A549 (cell line): Measurements from ENCODE around the gene SLU7. TPM values are rescaled to one million over a fixed set of nuclear protein-coding genes. Genes with fewer than 3 reads are reported as not detected.
"Not testable (repeated sequence)": the region's sequence is repeated elsewhere in the genome, so short reads cannot be mapped to it uniquely, and the experiment has no call there.

Source experiments
- ATAC-seq, 2 experiments: fragments of 200-7000 bp in 1 of 2; fragments of >200 bp in 1 of 2; cut with Nextera tagmentation in 1 of 2; cut with Tn5 transposase in 1 of 2; 3 replicates each; pipeline versions ENCODE4 v1.8.0 to v1.9.1; 2018 to 2020; ENCODE audit warnings: mild to moderate bottlenecking in 1 of 2, moderate library complexity in 1 of 2
- CTCF ChIA-PET: fragments of 300-600 bp; sonication (Branson Sonifier 250); formaldehyde crosslinking; extraction: SDS; loops from one replicate; lab custom pipeline; 2021; ENCODE audit warnings: antibody characterized with exemption, inconsistent platforms; lab: Yijun Ruan, JAX
- POLR2A ChIA-PET: fragments of 350-600 bp; formaldehyde crosslinking; extraction: SDS; loops from one replicate; lab custom pipeline; 2021; ENCODE audit warnings: antibody characterized with exemption, inconsistent platforms; lab: Yijun Ruan, JAX
- DNase-seq, 2 experiments: peaks; one replicate each; pipeline versions ENCODE4 v3.0.0 to v3.0.0-alpha.2; 2011 to 2016; ENCODE audit warnings: low read depth in 1 of 2, low spot score in 1 of 2
- FAIRE-seq: peaks from 2 replicates; lab custom pipeline; 2011; peaks lifted over from hg19 to GRCh38; lab: Jason Lieb, UNC
- H3K27ac ChIP-seq, 2 experiments: fragments of >200 bp; sonication (Bioruptor Twin); formaldehyde crosslinking; 3 replicates each; pipeline ENCODE4 v1.5.1; 2016 to 2017
- H3K4me1 ChIP-seq: fragments of >200 bp; sonication (Bioruptor Twin); formaldehyde crosslinking; 3 replicates; pipeline ENCODE4 v1.6.1; 2016
- H3K4me2 ChIP-seq: fragments of >200 bp; sonication (Bioruptor Twin); formaldehyde crosslinking; 3 replicates; pipeline ENCODE4 v1.6.1; 2016
- H3K4me3 ChIP-seq: fragments of >200 bp; sonication (Bioruptor Twin); formaldehyde crosslinking; 3 replicates; pipeline ENCODE4 v1.5.1; 2016
- H3K9me3 ChIP-seq: fragments of >200 bp; sonication (Bioruptor Twin); formaldehyde crosslinking; 3 replicates; pipeline ENCODE4 v1.6.1; 2016
- CBX2 ChIP-seq: fragments of 200-600 bp; sonication (generic); IDR thresholded peaks from 2 replicates; pipeline ENCODE4 v1.6.1; 2016; ENCODE audit warnings: low read depth, mild to moderate bottlenecking, borderline replicate concordance
- CBX8 ChIP-seq: fragments of 200-600 bp; sonication (generic); IDR thresholded peaks from 2 replicates; pipeline ENCODE4 v1.6.1; 2016
- CHD4 ChIP-seq: fragments of 200-600 bp; sonication (generic); IDR thresholded peaks from 2 replicates; pipeline ENCODE4 v1.6.1; 2016; ENCODE audit warnings: antibody characterized with exemption, mild to moderate bottlenecking, borderline replicate concordance
- EHMT2 ChIP-seq: fragments of 200-600 bp; sonication (generic); IDR thresholded peaks from 2 replicates; pipeline ENCODE4 v1.6.1; 2016; ENCODE audit warnings: antibody characterized with exemption, low read depth, mild to moderate bottlenecking, moderate library complexity
- FOSB ChIP-seq: fragments of 250-450 bp; sonication (Bioruptor Pico); IDR thresholded peaks from 2 replicates; pipeline ENCODE4 v1.5.0; 2020; ENCODE audit warnings: mild to moderate bottlenecking, moderate library complexity
- HDAC2 ChIP-seq: fragments of 200-600 bp; sonication (generic); IDR thresholded peaks from 2 replicates; pipeline ENCODE4 v1.6.1; 2016
- HEYL ChIP-seq: fragments of 250-450 bp; sonication (Bioruptor Pico); IDR thresholded peaks from 2 replicates; pipeline ENCODE4 v1.8.0; 2021; ENCODE audit warnings: mild to moderate bottlenecking, moderate library complexity
- HOXA7 ChIP-seq: fragments of 250-450 bp; sonication (Bioruptor Pico); IDR thresholded peaks from 2 replicates; pipeline ENCODE4 v1.5.0; 2020; ENCODE audit warnings: mild to moderate bottlenecking, moderate library complexity
- JUN ChIP-seq, 2 experiments: fragments of >200 bp; sonication (Bioruptor Twin); formaldehyde crosslinking; IDR thresholded peaks; 2 replicates in 1 of 2; 3 replicates in 1 of 2; pipeline ENCODE4 v1.6.1; 2016 to 2017
- JUNB ChIP-seq: fragments of >200 bp; sonication (Bioruptor Twin); formaldehyde crosslinking; IDR thresholded peaks from 2 replicates; pipeline ENCODE4 v1.6.1; 2016
- MAFK ChIP-seq: fragments of 450-650 bp; IDR thresholded peaks from 2 replicates; pipeline ENCODE4 v1.6.1; 2014; ENCODE audit not compliant: partially characterized antibody
- NPAS2 ChIP-seq: fragments of 250-450 bp; sonication (Bioruptor Pico); IDR thresholded peaks from 2 replicates; pipeline ENCODE4 v1.8.0; 2022; ENCODE audit warnings: mild to moderate bottlenecking, moderate library complexity, borderline replicate concordance
- RAD21 ChIP-seq, 2 experiments: fragments of >200 bp in 1 of 2; sonication (Bioruptor Twin) in 1 of 2; formaldehyde crosslinking in 1 of 2; IDR thresholded peaks in 1 of 2; conservative IDR thresholded peaks in 1 of 2; 2 replicates in 1 of 2; 3 replicates in 1 of 2; pipeline ENCODE4 v1.6.1; 2012 to 2018; ENCODE audit warnings: inconsistent platforms in 1 of 2
- SMC3 ChIP-seq: fragments of >200 bp; sonication (Bioruptor Twin); formaldehyde crosslinking; IDR thresholded peaks from 3 replicates; pipeline ENCODE4 v1.6.1; 2018; ENCODE audit warnings: inconsistent platforms
- TFCP2L1 ChIP-seq: fragments of 250-450 bp; sonication (Bioruptor Pico); IDR thresholded peaks from 2 replicates; pipeline ENCODE4 v1.5.0; 2021; ENCODE audit warnings: mild to moderate bottlenecking
- ZC3H11A ChIP-seq: fragments of 450-650 bp; IDR thresholded peaks from 2 replicates; pipeline ENCODE4 v1.6.1; 2014; ENCODE audit warnings: antibody characterized with exemption, mild to moderate bottlenecking
- WGBS: methylation state at CpG from one replicate; pipeline ENCODE4 v1.1.6; 2017; ENCODE audit errors: missing lambda C conversion rate; 5-methylcytosine and 5-hydroxymethylcytosine counted together
- polyA plus RNA-seq, 4 experiments: library from polyadenylated mRNA; depleted of rRNA in 3 of 4; stranded (reverse); fragments of >200 nt; fragmentation: RNase III in 1 of 4; extraction: RNeasy Plus Mini Kit Qiagen cat#74134 plus additional on column Dnase treatment in 1 of 4; gene quantifications; 2 replicates in 3 of 4; 3 replicates in 1 of 4; pipeline ENCODE4 v1.2.3, GENCODE V29; 2011 to 2017
- TF ChIP-seq, protein P1 (sequence below): fragments of >200 bp; sonication (Bioruptor Twin); formaldehyde crosslinking; IDR thresholded peaks from 3 replicates; pipeline ENCODE4 v1.6.1; 2016
- TF ChIP-seq, protein P2 (sequence below): IDR thresholded peaks from 2 replicates; pipeline ENCODE4 v1.6.1; 2012
- TF ChIP-seq, protein P3 (sequence below): IDR thresholded peaks from 2 replicates; pipeline ENCODE4 v1.6.1; 2012

SLU7 gene
- polyA plus RNA-seq, 2 of the 4 experiments (the other 2 are of a cell fraction) = 67.0 to 75.5 TPM

DNA sequence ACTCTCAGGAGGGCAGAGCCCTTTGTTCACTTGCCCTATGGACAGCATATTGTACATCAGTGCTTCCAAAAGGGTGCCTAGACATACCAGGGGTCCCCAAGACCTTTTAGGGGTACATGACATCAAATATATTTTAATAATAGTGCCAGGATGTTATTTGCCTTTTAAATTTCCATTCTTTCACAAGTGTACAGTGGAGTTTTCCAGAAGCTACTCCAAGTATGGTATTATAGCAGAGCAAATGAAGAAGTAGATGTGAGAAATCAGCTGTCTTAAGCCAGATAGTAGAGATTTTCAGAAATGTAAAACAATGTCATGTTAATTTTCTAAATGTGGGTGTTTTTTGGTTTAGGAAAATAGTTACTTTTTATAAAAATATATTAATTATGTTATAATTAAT is 18.4 kb upstream of the SLU7 start:
- POLR2A ChIA-PET = no interaction called here
- CTCF ChIA-PET = interaction anchor here (2.2 to 5.7 kb wide), 6 partner anchors 11 to 415 kb away, joined by 5 to 139 read pairs (median 18); partner anchors contain the start of genes PTTG1 and SLU7
- FAIRE-seq = no peak
- H3K4me1 ChIP-seq = no peaks in the 10 kb centered on the region
- no peak for ATAC-seq
- H3K9me3 ChIP-seq = no peaks in the 10 kb centered on the region
- DNase-seq = no peak
- no peak overlapping the region for H3K27ac ChIP-seq
- TF ChIP-seq EHMT2 (no peak), CBX8 (no peak), CHD4 (no peak), JUNB (no peak), TFCP2L1 (CRISPR knock-in tag) (no peak), SMC3 (no peak), MAFK (no peak), FOSB (CRISPR knock-in tag) (no peak), HOXA7 (CRISPR knock-in tag) (no peak)
- TF ChIP-seq, protein P1, sequence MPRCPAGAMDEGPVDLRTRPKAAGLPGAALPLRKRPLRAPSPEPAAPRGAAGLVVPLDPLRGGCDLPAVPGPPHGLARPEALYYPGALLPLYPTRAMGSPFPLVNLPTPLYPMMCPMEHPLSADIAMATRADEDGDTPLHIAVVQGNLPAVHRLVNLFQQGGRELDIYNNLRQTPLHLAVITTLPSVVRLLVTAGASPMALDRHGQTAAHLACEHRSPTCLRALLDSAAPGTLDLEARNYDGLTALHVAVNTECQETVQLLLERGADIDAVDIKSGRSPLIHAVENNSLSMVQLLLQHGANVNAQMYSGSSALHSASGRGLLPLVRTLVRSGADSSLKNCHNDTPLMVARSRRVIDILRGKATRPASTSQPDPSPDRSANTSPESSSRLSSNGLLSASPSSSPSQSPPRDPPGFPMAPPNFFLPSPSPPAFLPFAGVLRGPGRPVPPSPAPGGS = no peak
- TF ChIP-seq, protein P2, sequence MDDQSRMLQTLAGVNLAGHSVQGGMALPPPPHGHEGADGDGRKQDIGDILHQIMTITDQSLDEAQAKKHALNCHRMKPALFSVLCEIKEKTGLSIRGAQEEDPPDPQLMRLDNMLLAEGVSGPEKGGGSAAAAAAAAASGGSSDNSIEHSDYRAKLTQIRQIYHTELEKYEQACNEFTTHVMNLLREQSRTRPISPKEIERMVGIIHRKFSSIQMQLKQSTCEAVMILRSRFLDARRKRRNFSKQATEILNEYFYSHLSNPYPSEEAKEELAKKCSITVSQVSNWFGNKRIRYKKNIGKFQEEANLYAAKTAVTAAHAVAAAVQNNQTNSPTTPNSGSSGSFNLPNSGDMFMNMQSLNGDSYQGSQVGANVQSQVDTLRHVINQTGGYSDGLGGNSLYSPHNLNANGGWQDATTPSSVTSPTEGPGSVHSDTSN = no peak
- TF ChIP-seq, protein P3, sequence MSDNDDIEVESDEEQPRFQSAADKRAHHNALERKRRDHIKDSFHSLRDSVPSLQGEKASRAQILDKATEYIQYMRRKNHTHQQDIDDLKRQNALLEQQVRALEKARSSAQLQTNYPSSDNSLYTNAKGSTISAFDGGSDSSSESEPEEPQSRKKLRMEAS = no peak
- H3K4me2 ChIP-seq = no peak overlapping the region
- no peak overlapping the region for H3K4me3 ChIP-seq

DNA sequence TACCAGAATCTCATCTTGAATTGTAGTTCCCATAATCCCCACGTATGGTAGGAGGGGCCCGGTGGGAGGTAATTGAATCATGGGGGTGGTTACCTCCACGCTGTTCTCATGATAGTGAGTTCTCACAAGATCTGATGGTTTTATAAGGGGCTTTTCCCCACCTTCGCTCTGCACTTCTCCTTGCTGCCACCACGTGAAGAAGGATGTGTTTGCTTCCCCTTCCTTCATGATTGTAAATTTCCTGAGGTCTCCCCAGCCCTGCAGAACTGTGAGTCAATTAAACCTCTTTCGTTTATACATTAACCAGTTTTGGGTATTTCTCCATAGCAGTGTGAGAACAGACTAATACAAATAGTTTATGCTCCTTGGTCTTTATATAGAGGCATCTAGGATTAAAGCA is 17.8 kb upstream of the SLU7 start:
- H3K9me3 ChIP-seq, H3K4me1 ChIP-seq, H3K4me3 ChIP-seq, POLR2A ChIA-PET, FAIRE-seq, DNase-seq, ATAC-seq, H3K27ac ChIP-seq: not testable (repeated sequence)
- 5% methylated on average over 6 of the region's 6 CpGs for WGBS
- CTCF ChIA-PET = interaction anchor here (5.7 kb wide), 1 partner anchor 12 kb away, joined by 139 read pairs; the partner anchor contains the start of genes PTTG1 and SLU7
- H3K4me2 ChIP-seq = peak overlapping the region; percentile 21; the same call in 2 of the 3 replicates

DNA sequence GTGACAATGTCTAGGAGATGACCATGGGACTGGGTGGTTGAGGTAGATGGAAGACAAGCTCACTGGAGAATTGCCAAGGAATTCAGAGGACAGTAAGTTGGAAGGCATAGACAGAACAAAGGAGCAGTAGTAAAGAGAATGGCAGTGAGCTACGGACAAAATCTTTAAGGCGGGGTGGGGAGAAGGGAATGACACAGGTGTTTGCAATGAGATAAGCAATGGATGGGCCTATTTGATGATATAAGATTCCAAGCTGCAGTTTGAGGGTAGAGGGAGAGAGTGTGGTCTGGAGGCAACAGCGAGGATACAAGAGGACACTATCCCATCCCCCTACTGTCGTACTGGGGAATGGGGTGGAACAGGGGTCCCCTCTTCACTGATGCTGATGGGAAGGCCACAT is 17.1 kb upstream of the SLU7 start:
- DNase-seq = no peak
- POLR2A ChIA-PET = no interaction called here
- H3K4me3 ChIP-seq = no peak overlapping the region
- no peak for FAIRE-seq
- TF ChIP-seq JUN (IDR thresholded peaks at IDR 0.05) = no peak
- TF ChIP-seq HEYL (CRISPR knock-in tag) = no peak
- TF ChIP-seq RAD21 (conservative IDR thresholded peaks at IDR 0.05 in 1 of 2, IDR thresholded peaks at IDR 0.05 in 1 of 2) = no peak
- TF ChIP-seq, protein P1 = no peak
- no peak for TF ChIP-seq CBX2
- no peak for TF ChIP-seq ZC3H11A
- TF ChIP-seq CBX8 = no peak
- TF ChIP-seq HDAC2 = no peak
- TF ChIP-seq NPAS2 = no peak
- TF ChIP-seq, all 56 proteins: peak for 0
- no peaks in the 10 kb centered on the region for H3K9me3 ChIP-seq
- no peak overlapping the region for H3K4me2 ChIP-seq
- WGBS = 48% methylated on average over 4 of the region's 4 CpGs
- H3K27ac ChIP-seq = no peak overlapping the region
- H3K4me1 ChIP-seq = no peaks in the 10 kb centered on the region
- ATAC-seq = no peak
- CTCF ChIA-PET = no interaction called here
